HuH-7.5 (cell line): Measurements from ENCODE around the gene APMAP.

Source experiments
- DNase-seq: peaks from one replicate; pipeline ENCODE4 v3.0.0; 2011; ENCODE audit warnings: low spot score

Gene APMAP, protein sequence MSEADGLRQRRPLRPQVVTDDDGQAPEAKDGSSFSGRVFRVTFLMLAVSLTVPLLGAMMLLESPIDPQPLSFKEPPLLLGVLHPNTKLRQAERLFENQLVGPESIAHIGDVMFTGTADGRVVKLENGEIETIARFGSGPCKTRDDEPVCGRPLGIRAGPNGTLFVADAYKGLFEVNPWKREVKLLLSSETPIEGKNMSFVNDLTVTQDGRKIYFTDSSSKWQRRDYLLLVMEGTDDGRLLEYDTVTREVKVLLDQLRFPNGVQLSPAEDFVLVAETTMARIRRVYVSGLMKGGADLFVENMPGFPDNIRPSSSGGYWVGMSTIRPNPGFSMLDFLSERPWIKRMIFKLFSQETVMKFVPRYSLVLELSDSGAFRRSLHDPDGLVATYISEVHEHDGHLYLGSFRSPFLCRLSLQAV

DNA sequence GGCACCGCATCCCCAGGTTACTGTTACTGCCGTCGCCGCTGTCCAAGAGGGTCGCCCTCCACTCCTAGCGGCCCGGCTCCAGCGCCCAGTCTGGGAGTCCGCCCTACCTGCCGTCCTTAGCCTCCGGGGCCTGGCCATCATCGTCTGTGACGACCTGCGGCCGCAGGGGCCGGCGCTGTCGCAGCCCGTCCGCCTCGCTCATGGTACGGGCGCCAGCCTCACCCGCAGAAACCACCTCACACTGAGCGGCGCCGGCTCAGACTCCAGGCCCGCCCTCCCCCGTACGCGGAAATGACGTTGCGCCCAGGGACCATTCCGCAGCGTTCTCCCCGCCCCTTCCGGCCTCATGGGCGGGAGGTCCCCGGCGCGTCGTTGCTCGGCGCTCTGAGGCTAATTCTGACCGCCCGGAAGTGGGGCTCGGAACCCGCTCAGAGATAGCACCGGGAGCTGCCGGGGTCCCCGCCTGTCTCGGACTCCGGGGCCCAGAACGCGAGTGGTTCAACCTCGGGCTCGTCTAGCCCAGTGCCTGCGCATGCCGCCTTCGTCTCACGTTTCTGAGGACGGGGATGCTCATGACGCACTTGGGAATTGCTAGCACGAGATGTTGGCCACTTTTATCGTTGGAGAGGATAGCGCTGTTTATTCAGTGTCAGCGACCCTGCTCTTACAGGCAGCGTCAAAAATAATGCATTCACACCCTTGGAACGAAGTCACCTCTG is at the start of gene APMAP:
Gene APMAP, minus strand, starts transcription at position 265 of the 719 bp plus-strand sequence. Its CDS starts 63 bp downstream, at position 202.
- DNase-seq: peak; percentile 96

DNA sequence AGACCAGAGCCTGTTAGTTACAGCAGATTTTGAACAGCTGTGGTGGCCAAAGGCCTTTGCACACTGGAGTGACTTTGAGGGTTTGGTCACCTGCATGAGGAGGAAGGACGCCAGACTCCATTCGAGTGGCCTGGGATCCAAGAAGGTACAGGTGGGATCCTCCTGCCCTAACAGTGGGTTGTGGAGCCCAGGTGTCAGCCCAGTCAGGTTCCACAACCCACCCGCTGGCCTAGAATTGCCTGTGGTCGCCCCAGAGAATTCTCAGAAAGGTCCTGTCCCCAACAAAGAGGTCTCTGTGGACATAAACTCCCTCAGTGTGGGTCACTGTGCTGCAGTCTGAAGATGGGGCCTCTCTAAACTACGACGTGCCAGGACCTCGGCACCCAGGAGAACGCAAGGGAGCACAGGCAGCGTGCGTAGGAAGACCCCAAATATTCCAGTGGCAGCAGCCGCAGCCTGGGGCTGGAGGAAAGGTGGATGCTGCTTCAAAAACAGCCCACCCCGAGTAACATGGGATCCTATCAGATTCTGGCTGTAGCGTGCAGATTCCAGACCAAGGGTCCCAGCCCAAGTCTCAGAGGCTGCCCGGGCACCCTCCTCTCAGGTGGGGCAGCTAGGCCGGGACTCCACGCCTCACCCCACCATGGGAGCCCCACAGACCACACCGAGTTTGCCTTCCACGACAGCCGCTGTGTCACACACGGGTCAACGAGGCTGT is 49.4 kb upstream of the APMAP start:
- no peak for DNase-seq

DNA sequence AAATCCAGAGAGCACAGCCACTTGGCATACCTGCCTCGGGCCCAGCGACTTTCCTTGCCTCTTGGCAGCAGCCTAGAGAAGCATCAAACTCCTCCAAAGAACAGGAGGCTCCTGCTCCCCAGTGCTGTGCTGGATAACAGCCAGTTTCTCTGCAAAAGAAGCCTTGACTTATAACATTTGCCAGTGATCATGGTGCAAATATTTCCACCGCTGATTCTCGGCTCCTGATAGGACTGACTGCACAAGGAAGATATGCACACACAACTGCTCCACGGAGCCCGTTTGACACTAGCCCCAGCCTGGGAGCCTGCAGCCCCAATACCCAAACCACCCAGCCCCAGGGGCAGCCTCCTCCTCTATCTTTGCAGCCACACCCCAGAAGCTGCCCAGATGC is 47.9 kb upstream of the APMAP start:
- no peak for DNase-seq

DNA sequence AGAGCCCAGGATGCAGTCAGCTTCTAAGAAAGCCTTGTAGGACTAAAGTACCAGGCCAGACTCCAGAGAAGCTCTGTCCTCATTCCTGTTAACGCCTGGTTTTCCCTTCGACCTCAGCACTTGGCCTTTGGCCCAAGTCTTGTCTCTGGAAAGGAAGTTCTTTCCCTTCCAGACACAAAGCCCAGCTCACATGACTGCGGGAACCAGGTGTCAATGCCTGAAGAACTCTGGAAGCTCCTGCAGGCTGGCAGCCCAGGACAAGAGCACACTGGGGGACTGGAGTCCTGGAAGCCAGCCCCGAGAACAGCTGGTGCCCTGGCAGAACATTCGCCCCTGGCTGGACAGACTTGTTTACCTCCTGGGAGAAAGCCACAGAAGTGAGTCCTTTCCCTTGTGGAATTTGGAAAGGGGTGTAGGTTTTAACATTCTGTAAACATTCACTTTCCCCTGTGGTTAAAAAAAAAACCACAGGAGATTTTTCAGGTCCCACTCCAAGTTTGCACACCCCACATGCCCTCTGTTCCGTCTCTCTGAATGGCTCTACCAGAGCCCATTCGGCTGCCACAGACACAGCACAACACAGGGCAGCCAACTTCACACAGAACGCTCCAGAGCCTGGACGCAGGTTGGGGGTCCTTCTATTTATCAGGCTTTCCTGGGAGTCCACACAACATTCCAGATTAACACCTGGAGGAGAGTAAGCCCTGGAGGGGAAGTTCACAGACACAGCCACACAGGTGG is 47.3 kb upstream of the APMAP start:
- no peak for DNase-seq

DNA sequence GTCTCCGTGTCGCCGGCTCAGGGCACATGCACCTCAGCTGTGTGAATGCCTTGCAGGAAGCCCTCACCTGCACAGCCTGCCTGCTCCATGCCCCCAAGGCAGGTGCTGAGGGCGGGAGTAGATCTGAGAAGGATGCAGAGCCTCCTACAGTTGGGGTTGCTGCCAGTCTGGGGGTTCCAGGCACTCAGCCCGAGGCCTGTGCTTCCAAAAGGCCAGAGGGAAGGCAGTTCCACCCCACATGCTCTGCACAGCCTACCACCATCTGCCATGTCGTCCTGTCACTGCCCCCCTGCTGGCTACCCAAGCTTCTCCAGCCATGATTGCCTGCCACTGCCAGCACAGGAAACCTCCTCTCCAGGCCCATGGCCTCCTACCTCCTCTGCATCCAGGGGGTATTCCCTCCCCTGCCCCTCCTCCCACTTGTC is 46.1 kb upstream of the APMAP start:
- no peak for DNase-seq

DNA sequence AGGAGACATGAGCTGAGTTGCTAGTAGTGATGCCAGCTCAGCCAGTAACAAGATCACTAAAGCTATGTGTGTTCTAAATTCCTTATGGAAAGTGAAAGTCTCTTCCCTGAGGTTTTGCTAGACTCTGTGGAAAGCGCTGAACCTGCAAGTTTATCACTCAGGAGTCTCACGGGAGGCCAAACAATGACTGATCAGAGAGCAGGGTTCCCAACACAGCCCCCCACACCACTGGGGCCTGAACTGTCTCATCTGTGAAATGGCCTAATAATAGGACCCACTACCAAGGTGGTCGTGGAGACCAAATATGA is 45.5 kb upstream of the APMAP start:
- DNase-seq: no peak

DNA sequence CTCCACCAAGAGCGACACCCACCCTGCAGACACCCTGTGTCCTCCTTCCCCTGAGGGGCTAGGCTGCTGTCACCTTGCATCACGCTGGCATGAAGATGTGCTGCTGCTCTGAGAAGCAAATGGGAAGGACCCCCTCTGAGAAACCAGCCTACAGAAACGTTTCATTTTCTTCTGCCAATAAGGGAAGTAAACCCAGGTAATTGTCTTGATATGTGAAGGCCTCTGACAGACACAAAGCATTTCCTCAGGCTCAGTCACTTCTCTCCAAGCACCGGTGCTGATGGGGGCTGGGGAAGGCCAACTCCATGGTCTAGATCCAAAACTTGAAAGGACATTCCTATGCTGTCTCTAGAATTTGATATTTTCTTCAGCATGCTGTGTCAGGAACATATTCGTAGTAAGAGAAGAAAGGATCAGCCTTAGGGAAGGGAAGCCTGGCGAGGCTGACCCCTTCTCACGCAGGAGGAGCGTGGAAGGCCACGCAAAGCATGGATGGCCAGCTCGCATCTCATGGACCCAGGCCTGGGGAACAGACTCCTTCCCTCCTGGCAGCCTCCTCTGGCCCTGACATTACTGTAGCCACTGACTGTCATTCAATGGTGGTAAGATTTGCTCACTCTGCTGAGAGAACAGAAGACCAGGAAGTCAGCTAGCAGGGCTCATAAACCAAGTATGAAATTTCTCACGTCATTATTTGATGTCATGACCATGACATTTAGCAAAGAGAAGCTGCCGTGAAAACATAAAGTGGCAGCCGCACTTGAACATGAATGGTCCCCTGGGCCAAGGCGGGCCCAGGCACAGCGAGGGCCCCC is 44.9 kb upstream of the APMAP start:
- DNase-seq: no peak

DNA sequence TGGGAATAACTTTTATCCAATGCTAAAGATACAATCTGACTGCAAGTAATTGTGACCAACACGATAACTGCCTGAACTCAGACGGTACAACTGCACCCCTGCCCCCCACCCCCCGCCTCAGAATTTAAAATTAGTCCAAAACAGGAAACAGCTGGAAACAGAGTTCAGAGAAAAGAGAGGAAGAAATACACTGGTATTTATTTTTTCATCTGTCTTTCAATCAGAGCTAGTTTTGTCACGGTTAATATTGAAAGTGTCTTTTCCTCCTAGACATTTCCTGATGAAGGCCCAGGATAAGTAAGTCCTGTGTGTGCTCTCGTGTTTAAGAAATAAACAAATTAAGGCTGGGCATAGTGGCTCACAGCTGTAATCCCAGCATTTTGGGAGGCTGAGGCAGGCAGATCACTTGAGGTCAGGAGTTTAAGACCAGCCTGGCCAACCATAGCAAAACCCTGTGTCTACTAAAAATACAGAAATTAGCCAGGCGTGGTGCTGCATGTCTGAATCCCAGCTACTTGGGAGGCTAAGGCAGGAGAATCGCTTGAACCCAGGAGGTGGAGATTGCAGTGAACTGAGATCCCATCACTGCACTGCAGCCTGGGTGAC is 43.9 kb upstream of the APMAP start:
- DNase-seq: no peak

DNA sequence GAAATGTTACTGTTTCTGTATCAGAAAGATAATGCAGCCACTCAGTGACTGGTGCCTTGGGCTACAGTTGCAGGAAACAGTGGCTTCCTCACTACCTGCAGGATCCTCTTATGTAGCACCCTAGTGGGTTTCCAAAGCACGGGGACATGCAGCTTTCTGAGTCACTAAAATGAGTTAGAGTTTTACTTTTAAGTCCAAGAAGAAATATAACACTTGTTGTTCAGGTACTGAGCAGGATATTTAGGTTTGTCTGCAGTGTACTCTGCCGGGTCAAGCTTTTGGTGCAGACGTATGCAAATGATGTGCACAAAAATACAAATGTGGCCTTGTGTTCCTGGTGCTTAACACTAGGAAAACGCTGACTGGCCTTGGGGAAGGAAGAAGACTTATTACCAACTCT is 43.4 kb upstream of the APMAP start:
- DNase-seq: no peak

DNA sequence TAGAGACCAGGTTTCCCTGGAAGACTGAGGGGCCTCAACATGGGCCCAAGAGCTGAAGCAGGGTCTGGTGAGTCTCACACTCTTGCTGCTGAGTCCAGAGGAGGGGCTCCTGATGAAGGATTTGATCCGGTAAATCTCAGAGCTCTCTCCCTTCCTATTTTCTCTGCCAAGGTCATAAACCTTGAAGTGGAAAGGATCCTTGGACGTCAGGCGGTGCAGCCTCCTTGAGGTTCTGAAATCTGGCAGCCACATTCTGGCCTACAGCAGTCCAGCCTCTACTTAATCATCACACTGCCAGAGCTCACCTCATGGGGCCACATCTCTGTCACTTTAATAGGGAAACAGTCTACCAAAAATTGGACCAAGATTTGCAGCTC is 41.4 kb upstream of the APMAP start:
- DNase-seq: no peak

DNA sequence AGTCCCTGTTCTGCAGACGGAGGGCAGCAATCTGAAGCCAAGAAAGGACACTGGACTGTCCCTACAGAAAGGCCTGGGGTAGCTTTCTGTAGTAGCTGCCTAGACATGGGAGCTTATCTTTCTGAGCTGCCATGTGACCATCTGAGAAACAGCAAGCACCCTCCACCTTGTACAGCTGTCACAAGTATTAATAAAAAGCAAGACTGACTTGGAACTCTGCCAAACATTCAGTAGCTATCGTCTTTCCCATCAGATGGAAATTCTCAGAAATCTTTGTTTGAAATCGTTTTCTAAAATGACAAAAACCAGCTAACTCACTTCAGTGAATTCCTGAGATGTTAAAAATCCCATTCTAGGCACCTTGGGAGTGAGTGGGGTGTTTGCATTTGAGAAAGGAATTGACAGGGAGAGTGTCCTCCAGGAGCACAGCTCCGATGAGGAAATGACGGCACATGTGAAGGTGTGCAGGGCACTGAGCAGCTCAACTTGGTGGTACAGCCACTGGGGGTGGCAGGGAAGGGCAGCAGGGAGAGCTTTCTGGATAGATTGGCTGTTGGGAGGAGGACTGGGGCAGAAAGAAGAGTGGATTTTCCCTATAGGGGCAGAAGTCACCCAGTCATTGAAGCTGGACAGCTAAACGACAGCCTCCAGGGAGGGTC is 40.8 kb upstream of the APMAP start:
- no peak for DNase-seq

DNA sequence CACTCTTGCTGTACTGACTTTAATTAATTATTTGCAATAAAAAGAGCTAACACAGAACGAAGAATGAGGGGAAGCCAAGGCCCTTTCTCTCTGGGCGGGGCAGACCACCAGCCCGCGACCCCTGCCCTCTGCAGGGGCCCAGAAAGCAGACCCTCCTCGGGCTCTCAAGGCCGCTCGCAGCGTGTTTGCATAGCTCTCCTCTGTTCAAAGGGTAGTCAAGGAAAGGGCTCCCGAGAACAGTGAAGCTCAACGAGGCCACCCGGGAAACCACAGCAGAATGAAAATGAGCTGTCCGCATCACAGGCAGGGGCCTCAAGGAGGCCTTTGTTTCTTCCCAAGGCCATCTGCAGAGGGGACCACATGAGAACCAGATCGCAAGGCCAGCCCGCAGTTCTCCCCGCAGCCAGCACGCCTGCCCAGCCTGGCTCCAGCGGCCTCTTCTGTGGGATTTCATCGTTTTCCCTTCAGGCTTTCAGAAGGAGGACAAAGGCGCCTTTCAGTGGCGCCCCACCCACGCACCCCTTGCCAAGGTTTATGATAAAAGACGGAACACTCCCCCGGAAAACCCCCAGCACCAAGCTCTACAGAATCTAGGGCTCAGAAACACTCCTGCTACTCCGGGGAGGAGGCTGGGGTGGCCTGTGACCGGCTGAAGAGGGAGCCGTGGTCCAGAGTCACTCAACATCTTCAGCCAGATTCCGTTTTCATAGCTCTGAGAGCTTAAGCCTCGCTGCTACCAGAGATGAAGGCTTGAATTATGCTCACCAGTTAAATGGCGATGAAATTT is 40.1 kb upstream of the APMAP start:
- DNase-seq: no peak

DNA sequence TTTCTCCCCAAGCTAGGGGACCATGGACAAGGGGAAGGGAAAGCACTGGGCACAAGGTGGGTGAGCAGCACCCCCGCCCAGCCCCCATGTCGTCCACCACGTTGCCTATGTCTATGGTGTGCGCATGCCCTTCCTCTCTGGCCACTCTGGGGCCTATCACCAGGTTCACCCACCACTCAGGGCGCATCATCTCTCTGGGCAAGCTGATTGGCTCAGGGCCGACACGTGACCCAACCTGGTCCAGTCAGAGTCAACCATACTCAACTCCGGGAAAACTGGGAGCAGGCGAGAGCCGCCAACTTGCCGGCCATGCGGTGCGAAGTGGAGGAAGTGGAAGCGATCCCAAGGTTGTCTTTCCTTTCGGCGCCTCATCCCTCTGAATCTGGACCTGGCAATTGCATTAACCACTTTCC is 39.5 kb upstream of the APMAP start:
- DNase-seq: no peak

DNA sequence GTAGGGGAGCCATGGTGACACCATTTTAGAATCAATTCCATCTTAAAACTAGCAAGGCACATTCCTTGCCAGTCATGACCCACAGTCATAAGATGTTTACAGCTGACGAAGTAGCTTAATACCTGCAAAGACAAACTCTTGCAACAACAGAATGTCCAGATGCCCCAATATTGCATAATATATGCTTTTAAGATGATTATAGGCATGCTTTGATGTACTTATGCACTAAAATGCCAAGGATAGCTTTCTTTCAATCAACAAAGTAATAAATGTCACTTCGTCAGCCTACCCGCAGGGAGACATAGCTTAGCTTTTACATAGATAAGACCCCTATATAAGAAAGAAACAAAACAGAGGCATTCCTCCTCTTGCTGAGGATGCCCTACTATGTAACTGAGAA is 38.7 kb upstream of the APMAP start:
- no peak for DNase-seq

DNA sequence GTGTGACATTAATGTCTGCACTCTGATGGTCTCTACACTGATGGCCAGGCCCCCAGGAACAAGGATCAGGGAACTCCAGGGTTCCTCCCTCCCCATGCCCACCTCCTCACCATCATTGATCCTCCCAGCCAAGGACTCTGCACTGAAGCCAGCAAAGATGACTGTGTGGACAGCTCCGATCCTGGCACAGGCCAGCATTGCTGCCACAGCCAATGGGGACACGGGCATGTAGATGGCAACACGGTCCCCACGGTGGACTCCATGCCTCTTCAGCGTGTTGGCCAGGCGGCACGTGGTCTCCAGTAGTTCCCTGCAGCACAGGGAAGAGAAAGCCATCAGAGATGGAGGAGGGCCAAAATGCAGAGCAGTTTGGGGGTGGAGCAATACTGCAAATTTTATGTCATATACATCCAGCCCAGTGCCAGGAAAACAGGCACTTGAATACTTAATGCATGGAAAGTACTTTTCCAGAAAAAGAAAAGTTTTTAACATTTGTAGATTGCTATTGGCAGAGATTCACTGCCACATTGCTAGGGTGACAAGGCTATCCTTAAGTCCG is 38.2 kb upstream of the APMAP start:
- no peak for DNase-seq

DNA sequence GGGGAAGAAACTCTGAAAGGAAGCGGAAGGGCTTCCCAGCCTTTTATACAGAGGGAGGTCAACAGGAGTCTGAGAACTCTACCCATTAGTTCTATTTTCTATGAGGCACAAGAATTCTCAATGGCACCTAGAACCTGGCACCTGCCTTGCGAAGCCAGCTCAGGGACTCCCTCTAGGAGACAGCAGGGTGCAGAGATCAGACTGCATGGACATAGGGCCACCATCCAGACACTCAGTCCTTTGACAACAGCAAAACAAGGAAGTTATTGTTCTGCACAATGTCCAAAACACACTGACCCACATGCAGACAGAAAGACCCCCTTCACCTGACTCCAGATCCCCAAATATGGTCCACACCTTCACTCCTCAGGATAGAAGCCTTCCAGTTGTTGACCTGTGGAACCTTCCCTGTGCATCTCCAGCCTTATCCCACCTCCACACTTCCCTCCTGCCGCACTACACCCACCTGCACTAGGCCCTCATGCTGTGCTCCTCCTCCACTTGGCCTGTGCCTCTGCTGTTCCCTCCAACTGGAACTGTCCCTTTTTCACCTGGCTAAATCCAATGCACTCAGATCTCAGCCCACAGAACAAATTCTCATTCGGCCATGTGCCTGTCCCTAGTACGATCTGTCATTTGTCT is 37.6 kb upstream of the APMAP start:
- DNase-seq: no peak

DNA sequence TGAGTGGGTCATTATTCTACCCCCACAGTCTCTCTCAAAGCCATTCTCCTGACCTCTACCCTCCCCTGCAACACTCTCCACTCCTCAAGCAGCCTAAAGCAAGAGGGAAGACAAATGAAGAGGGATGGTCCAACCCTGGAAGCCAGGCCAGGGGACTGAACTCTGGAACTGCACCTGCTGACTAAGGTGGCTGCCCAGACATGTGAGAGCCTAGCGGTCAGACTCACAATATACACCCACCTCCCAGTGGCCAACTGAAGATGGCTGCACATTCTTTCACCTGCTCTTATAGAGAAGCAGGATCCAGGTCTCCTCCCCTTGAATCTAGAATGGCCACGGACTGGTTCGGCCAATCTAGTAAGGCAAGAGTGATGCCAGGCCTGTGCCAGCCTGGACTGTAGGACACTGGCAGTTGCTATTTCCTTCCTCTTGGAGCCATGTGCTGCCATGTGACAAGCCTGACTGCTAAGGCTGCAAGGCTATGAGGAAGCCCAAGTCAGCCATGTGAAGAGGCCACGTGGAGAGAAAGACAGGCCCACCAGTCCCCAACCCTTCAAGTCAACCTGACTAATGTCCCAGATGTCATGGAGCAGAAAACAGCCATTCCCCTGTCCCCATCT is 33.5 kb upstream of the APMAP start:
- DNase-seq: no peak

DNA sequence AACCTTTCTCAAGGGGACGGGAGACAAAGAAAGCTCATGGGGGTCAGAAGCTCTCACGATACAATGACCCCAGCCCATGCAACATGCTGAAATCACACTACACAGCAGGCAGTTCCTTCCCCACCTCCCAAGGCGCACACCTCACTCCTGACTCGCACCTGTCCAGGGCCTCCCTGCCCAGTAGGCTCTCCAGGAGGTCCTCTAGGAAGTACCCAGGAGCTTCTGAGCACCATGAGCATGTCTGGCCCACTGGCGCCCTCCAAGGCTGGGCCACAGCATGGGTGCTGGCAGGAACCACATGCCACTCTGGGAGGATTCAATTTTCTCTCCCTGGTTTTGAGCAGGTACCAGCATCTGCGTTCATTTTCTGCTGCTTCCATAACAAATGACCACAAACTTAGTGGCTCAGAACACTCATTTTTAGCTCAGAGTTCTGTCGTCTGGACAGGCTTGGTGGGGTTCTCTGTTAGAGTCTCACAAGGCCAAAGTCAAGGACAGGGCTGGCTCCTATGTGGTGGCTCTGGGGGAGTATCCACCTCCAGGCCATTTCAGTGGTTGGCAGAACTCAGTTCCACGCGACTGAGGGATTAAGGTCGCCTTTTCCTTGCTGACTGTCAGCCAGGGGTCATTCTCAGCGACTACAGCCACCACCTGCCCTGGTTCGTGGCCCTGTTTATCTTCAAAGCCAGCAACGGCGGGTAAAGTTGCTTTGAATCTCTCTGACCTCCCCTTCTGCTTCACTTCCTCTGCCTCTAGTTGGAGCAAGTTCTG is 32.7 kb upstream of the APMAP start:
- DNase-seq: no peak
